Large intestine (tissue), 12 donors: Measurements from ENCODE around the gene DTL. TPM values are rescaled to one million over a fixed set of nuclear protein-coding genes. Genes with fewer than 3 reads are reported as not detected.
"Not testable (repeated sequence)": the region's sequence is repeated elsewhere in the genome, so short reads cannot be mapped to it uniquely, and the experiment has no call there.

ENCODE experiments used
- DNase-seq, 2 donors: peaks; one replicate each; pipeline versions ENCODE4 v3.0.0 to v3.0.0-alpha.2; 2013
- H3K27ac ChIP-seq: one replicate; pipeline ENCODE4 v1.5.1; 2013; ENCODE audit warnings: low read length
- H3K27me3 ChIP-seq: 2 replicates; pipeline ENCODE4 v1.6.1; 2013; ENCODE audit warnings: low read length; ENCODE audit not compliant: control insufficient read depth, insufficient read depth
- H3K36me3 ChIP-seq: 2 replicates; pipeline ENCODE4 v1.6.1; 2013; ENCODE audit warnings: low read length; ENCODE audit not compliant: control insufficient read depth, insufficient read depth
- H3K4me1 ChIP-seq: one replicate; pipeline ENCODE4 v1.6.1; 2013; ENCODE audit warnings: low read length; ENCODE audit not compliant: control insufficient read depth, insufficient read depth
- H3K4me3 ChIP-seq: one replicate; pipeline ENCODE4 v1.5.1; 2013; ENCODE audit warnings: low read length
- H3K9me3 ChIP-seq: one replicate; pipeline ENCODE4 v1.6.1; 2013; ENCODE audit warnings: mild to moderate bottlenecking, low read depth, low read length, moderate library complexity; ENCODE audit not compliant: control insufficient read depth
- WGBS: methylation state at CpG from one replicate; pipeline ENCODE4 v1.1.5; 2013; ENCODE audit warnings: low lambda C conversion rate; ENCODE audit not compliant: insufficient coverage; 5-methylcytosine and 5-hydroxymethylcytosine counted together
- long read RNA-seq, 11 donors: transcript quantifications; one replicate each; lab custom pipeline, GENCODE V29; 2026
- polyA plus RNA-seq: library from polyadenylated mRNA; unstranded; fragments of 120-200 nt; gene quantifications from one replicate; pipeline ENCODE4 v1.2.1, GENCODE V29; 2013

Gene DTL, protein sequence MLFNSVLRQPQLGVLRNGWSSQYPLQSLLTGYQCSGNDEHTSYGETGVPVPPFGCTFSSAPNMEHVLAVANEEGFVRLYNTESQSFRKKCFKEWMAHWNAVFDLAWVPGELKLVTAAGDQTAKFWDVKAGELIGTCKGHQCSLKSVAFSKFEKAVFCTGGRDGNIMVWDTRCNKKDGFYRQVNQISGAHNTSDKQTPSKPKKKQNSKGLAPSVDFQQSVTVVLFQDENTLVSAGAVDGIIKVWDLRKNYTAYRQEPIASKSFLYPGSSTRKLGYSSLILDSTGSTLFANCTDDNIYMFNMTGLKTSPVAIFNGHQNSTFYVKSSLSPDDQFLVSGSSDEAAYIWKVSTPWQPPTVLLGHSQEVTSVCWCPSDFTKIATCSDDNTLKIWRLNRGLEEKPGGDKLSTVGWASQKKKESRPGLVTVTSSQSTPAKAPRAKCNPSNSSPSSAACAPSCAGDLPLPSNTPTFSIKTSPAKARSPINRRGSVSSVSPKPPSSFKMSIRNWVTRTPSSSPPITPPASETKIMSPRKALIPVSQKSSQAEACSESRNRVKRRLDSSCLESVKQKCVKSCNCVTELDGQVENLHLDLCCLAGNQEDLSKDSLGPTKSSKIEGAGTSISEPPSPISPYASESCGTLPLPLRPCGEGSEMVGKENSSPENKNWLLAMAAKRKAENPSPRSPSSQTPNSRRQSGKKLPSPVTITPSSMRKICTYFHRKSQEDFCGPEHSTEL
- 10.1 TPM for polyA plus RNA-seq
- long read RNA-seq, donor 1, full-length matches to known transcripts, result 1 of 1 reads
- long read RNA-seq, donor 1, partial matches to known transcripts, result 0 of 1 reads
- long read RNA-seq, donor 1, other reads (novel, unspliced or antisense), result 0 of 1 reads
- long read RNA-seq, donor 2, full-length matches to known transcripts, result 3 of 3 reads
- long read RNA-seq, donor 2, partial matches to known transcripts, result 0 of 3 reads
- long read RNA-seq, donor 2, other reads (novel, unspliced or antisense), result 0 of 3 reads
- long read RNA-seq, donor 3, result 0 reads
- long read RNA-seq, donor 4, result 0 reads
- long read RNA-seq, donor 5, result 0 reads
- long read RNA-seq, donor 6, partial matches to known transcripts, result 3,227 of 3,227 reads
- long read RNA-seq, donor 6, other reads (novel, unspliced or antisense), result 0 of 3,227 reads
- long read RNA-seq, donor 7, result 0 reads
- long read RNA-seq, donor 8, full-length matches to known transcripts, result 2 of 3,419 reads
- long read RNA-seq, donor 8, partial matches to known transcripts, result 3,417 of 3,419 reads
- long read RNA-seq, donor 8, other reads (novel, unspliced or antisense), result 0 of 3,419 reads
- long read RNA-seq, donor 9, full-length matches to known transcripts, result 2 of 2 reads
- long read RNA-seq, donor 9, partial matches to known transcripts, result 0 of 2 reads
- long read RNA-seq, donor 9, other reads (novel, unspliced or antisense), result 0 of 2 reads
- long read RNA-seq, donor 10, full-length matches to known transcripts, result 3 of 3 reads
- long read RNA-seq, donor 10, partial matches to known transcripts, result 0 of 3 reads
- long read RNA-seq, donor 10, other reads (novel, unspliced or antisense), result 0 of 3 reads
- long read RNA-seq, donor 11, full-length matches to known transcripts, result 2 of 2 reads
- long read RNA-seq, donor 11, partial matches to known transcripts, result 0 of 2 reads
- long read RNA-seq, donor 11, other reads (novel, unspliced or antisense), result 0 of 2 reads

DNA sequence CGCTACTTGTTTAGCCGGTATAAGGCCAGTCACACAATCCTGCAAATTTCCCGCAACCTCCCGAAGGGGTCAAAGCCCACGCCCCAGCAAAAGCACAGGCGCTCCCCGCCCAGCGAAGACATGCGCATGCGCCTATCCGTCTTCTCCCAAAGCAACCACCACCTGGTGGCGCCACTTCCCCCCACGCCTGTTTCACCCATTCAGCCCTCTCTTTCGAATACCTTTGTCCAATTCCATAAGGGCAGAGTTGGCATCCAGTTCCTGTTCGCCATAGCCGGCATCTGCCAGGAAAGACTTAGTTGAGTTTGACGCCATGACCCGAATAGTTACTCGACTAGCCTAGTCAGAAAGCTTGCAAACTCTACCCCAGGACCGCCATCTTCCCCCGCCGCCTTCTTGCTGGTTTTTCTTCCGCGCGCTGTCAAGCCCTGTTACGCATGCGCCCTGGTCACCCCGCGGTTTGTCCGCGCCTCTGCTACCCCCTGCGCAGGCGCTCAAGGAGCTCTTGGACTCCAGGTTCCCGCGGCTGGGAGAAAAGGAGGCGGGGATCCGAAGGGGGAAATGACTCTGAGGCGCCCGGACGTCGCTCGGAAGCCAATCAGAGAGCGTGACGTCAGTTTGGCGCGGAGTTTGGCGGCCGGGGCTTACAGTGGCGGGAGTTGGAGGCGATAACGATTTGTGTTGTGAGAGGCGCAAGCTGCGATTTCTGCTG is at the start of gene DTL, which contains the start of gene INTS7:
Gene DTL, plus strand, starts transcription at position 626 of the 712 bp plus-strand sequence. CDS start 143 bp downstream, outside the sequence.
Gene INTS7, minus strand, starts transcription at position 435 of the 712 bp plus-strand sequence. Its CDS starts 120 bp downstream, at position 315.
- Histone ChIP-seq H3K4me3 (peak within 1 kb of the TSS; percentile 64), H3K9me3 (no peaks in the 10 kb centered on the region), H3K36me3 (no peaks in the 10 kb centered on the region), H3K27me3 (no peaks in the 10 kb centered on the region), H3K27ac (peak within 1 kb of the TSS; percentile 87), H3K4me1 (peaks cover 3% of the 10 kb centered on the region)
- 5% methylated on average over 4 of the region's 53 CpGs for WGBS
- peak; percentile 99 for DNase-seq

DNA sequence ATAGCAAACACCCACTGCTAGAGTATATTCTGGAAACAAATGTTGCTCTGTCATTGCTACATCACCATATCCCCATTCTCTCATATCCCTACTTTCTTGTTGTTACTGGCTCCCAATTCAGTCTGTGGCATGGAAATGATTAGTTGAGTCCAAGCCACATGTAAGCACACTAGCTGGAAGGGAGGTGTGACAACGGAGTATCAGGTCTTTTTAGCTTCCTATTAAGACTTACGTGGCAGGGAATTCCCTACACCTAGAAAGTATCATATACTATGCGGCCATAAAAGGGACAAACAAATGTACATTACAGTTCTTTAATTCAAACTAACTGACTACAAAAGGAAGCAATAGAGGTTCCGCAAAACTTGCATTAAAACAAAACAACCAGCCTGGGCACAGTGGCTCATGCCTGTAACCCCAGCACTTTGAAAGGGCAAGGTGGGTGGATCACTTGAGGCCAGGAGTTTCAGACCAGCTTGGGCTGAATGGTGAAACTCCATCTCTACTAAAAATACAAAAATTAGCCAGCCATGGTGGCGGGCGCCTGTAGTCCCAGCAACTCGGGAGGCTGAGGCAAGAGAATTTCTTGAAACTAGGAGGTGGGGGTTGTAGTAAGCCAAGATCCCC is 48.8 kb upstream of the DTL start:
- Histone ChIP-seq H3K4me1 (peaks cover 6% of the 10 kb centered on the region), H3K27ac (no peak overlapping the region), H3K36me3 (peaks cover 6% of the 10 kb centered on the region), H3K27me3 (no peaks in the 10 kb centered on the region), H3K9me3 (no peaks in the 10 kb centered on the region), H3K4me3 (no peak overlapping the region)
- 80% methylated on average over 1 of the region's 7 CpGs for WGBS
- no peak for DNase-seq

DNA sequence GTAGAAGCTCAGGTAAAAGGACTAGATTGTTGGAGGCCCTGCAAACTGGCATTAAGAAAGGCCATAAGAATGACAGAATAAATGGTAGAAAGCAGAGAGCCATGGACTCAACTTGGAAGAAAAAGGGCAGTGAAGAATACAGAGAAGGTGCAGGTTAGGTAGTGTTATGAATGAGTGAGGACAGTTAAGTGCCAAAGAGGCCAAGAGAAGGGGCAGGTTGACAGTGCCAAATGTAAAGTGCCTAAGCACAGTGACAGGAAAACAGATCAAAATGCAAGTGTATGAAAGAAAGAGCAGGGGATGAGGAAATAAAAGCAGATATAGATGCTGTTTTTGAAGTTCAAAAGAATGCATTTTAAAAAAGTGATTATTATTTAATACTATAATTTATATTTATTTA is 43.9 kb upstream of the DTL start:
- Histone ChIP-seq H3K36me3 (peaks cover 5% of the 10 kb centered on the region), H3K27ac (no peak overlapping the region), H3K27me3 (no peaks in the 10 kb centered on the region), H3K4me1 (no peaks in the 10 kb centered on the region), H3K9me3 (no peaks in the 10 kb centered on the region), H3K4me3 (no peak overlapping the region)
- DNase-seq, result no peak

DNA sequence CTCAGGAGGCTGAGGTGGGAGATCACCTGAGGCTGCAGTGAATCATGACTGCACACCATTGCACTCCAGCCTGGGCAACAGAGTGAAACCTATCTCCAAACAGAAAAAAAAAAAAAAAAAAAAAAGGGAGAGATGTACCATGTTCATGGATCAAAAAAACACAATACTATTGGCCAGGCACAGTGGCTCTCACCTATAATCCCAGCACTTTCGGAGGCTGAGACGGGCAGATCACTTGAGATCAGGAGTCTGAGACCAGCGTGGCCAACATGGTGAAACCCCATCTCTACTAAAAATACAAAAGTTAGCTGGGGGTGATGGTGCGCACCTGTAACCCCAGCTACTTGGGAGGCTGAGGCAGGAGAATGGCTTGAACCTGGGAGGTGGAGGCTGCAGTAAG is 38.1 kb upstream of the DTL start:
- not testable (repeated sequence) for H3K4me1 ChIP-seq, DNase-seq, H3K27ac ChIP-seq, H3K9me3 ChIP-seq, H3K4me3 ChIP-seq, H3K27me3 ChIP-seq
- H3K36me3 ChIP-seq, result peaks cover 15% of the 10 kb centered on the region
- WGBS, result no CpG with 5 or more reads among the region's 4 CpGs

DNA sequence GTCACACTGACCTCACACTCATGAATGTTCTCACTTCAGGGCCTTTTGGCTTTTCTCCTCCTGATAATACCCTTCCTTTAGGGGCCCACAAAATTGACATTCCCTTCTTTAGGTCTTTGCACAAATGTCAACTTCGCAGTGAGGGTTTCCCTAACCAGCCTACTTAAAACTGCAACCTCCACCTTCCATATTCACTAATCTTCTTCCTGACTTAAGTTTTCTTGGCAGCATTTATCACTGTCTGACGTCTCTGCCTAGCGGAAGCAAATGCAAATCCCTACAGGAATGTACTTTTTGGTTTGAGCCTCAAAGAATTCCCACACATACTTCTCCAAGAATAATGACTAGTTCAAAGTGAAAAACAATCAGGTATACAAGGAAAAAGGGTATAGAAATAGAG is 33.0 kb upstream of the DTL start:
- H3K27ac ChIP-seq, result no peak overlapping the region
- H3K4me3 ChIP-seq, result no peak overlapping the region
- WGBS, result 94% methylated on average over 2 of the region's 3 CpGs
- H3K9me3 ChIP-seq, result peaks cover 4% of the 10 kb centered on the region
- no peak for DNase-seq
- H3K4me1 ChIP-seq, result no peaks in the 10 kb centered on the region
- no peaks in the 10 kb centered on the region for H3K27me3 ChIP-seq
- H3K36me3 ChIP-seq, result peaks cover 10% of the 10 kb centered on the region

DNA sequence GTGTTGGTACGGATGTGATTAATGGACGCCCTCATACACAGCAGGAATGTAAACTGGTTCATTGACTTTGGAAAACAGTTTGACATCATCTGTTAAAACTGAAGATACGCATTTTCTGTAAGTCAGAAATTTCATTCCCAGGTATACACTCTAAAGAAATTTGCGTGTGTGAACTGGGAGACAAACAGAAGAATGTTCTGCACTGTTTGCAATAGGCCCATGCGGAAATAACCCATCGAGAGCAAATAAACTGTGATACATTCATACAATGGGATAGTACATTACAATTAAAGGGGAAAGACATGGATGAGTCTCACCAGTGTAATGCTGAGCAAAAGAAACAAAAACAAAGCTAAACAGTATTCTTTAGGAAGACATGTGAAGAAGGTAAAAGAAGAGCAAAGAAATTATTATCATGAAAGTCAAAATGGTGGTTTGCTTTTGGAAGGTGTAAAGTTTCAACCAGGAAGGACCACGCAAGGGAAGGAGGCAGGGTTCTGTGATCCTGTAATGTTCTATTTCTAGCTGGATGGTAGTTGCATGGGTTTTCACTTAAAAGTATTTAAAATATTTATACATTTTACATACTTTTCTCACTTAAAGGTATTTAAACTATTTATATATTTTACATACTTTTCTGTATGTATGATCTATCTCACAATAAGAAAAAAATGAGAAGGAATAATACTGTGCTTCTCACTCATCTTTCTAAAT is 30.5 kb upstream of the DTL start:
- Histone ChIP-seq H3K27me3 (no peaks in the 10 kb centered on the region), H3K4me1 (no peaks in the 10 kb centered on the region), H3K27ac (no peak overlapping the region), H3K9me3 (no peaks in the 10 kb centered on the region), H3K36me3 (peaks cover 16% of the 10 kb centered on the region), H3K4me3 (no peak overlapping the region)
- WGBS, result 92% methylated on average over 5 of the region's 7 CpGs
- no peak for DNase-seq

DNA sequence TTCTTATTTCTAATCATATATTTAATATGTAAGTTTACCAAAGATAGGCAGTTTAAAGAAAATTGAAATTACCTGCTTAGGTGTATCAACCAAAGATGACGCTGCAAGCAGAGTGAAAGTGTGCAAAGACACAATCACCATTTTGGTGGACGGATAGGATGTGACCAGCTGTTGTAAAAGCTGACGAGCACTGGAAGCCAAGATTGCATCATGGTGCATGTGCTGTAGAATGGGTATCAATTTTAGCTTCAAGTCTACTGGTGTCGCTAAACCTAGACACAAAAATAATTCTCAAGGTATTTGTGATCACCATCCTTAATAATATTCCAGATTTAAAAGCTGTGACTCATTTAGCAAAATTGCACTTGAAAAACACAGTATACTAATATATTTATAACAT is 28.4 kb upstream of the DTL start:
- Histone ChIP-seq H3K27ac (no peak overlapping the region), H3K4me1 (no peaks in the 10 kb centered on the region), H3K36me3 (peaks cover 22% of the 10 kb centered on the region), H3K4me3 (no peak overlapping the region), H3K27me3 (no peaks in the 10 kb centered on the region), H3K9me3 (no peaks in the 10 kb centered on the region)
- DNase-seq, result no peak
- 100% methylated on average over 1 of the region's 4 CpGs for whole genome bisulfite sequencing

DNA sequence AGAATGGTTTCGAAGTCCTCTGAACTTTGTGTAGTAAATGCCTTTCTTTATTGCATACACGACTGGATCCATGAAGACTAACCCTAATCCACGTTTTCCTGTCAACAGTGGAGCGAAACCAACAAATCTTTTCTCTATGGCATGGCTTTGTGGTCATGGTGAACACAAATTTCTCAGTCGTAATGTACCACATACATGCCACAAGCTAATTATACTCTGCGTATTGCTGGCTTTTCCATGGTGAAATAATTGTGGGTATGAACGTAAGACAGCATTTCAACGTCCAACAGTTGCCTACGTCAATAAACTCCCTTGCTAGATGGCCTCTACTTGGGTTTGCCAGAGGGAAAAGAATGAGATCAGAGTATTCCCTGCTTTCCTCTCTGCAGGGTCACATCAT is 27.7 kb upstream of the DTL start:
- H3K36me3 ChIP-seq, result peaks cover 22% of the 10 kb centered on the region
- WGBS, result no CpG with 5 or more reads among the region's 9 CpGs

More for the DNA sequence above, 27.7 kb upstream of the DTL start:
- no peaks in the 10 kb centered on the region for H3K9me3 ChIP-seq
- H3K4me3 ChIP-seq, result no peak overlapping the region
- H3K27ac ChIP-seq, result no peak overlapping the region
- no peaks in the 10 kb centered on the region for H3K4me1 ChIP-seq
- no peak for DNase-seq
- H3K27me3 ChIP-seq, result no peaks in the 10 kb centered on the region
